NK-92 (cell line): ENCODE data around the gene SLC4A4.

Source experiments
- DNase-seq: peaks from one replicate; lab custom pipeline; 2025; ENCODE audit not compliant: unreplicated experiment; lab: John Stamatoyannopoulos, UW

Gene SLC4A4

DNA sequence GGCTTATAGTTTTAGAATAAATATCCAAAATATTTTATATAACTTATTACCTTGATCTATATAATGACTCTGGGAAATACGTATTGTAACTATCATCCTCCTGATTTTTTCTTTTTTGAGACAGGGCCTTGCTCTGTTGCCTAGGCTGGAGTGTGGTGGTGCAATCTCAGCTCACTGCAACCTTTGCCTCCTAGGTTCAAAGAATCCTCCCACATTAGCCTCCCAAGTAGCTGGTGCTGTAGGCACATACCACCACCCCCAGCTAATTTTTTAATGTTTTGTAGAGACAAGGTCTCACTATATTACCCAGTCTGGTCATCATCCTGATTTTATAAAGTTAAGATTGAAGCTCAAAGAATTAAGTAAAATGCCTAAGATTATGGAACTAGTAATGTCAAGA lies 193.6 kb downstream of the SLC4A4 start:
- no peak for DNase-seq

DNA sequence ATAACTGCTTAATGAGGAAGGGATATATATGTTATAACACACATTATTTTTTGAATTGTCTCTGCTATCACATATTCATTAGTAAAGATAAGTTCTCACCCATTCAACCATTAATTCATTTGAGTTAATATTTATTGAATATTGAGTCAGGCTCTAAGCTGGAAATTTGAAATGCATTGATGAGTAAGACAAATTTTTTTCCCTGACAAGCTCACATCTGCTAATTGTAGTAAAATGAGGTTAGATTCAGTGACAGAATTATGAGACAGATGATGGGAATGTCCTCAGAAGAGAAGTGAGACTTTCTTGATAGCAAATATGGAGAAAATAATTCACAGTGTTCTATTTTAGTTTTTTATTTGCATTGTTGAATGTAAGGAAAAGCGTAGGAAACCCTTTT lies 194.3 kb downstream of the SLC4A4 start:
- DNase-seq: no peak

DNA sequence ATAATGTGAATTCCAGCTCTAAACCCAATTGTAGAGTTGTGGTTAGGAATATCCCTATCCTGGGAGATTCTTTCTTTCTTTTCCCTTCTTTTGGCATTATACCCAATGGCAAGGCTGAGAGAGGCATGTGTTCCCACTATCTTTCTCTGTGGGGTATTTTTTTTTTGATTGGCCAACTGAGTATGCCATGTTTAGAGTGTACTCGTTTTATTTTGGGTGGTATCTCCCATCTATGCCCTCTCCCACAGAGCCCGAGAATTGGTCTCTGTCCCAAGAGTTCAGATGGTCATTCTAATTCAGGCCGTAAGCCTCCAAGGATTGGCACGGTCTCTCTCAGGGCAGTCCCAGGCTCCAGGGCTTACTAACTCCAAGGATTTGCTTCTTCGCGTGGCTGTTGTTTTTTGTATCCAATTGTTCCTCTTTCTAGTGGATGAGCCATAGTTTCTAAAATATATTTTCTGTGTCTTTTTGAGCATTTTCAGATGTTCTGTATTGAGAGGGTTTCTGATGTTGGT lies 198.8 kb downstream of the SLC4A4 start:
- DNase-seq: no peak

DNA sequence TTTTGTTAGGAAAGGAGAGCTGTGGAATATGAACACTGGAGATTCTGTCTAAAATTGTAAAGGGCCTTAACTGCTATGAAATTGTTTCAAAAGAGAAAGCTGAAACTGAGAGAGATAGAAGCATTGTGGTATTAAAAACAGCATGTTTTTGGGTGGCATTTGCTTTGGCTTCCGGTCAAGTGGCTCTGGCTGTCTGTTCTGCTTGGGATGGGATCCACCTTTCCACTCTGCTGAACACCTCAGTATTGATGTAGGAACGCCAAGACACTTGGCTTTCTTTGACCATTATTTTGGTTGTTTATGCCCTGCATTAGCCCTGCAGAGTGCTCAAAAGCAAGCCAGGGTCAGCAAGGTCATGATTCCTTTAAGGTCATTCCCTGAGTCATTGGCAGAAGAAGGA lies 199.7 kb downstream of the SLC4A4 start:
- no peak for DNase-seq

DNA sequence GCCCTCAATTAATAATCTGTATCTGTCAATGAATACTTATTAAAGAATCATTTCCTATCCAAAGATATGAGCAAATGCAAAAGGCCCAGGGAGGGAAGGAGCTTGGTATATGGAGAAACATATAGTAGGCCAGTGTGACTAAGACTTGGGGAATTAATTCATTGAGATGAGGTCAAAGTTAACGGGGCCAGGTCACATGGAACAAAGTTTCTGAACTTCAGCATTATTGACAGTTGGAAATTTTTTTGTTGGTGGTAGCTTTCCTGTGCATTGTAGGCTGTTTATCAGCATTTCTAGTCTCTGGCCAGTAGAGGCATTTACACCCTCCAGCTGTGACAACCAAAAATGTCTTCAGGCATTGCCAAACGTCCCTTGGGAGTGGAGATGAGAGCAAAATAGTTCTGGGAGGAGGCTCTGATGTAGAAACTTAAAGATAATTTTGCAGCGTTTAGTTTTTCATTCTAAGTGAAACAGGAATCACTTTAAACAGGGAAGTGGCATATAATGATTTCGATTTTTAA lies 202.0 kb downstream of the SLC4A4 start:
- no peak for DNase-seq

DNA sequence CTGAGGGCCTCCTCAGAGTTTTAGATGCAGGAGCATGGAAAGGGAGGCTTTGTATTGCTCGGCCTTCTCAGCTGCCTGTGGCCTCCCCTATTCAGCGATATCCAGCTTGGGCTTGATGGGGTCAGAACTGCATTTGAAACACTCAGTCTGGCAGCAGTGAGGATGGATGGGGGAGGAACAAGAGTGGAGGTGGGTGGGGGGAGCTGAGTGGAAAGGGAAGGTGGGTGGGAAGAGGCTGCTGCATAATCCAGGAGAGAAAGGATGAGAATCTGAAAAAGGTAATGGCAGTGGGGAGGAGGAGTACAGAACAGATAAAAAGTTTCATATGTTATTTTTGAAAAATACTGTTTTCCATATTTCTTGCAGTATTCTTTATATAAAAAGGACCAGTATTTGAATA lies 202.7 kb downstream of the SLC4A4 start:
- DNase-seq: no peak

DNA sequence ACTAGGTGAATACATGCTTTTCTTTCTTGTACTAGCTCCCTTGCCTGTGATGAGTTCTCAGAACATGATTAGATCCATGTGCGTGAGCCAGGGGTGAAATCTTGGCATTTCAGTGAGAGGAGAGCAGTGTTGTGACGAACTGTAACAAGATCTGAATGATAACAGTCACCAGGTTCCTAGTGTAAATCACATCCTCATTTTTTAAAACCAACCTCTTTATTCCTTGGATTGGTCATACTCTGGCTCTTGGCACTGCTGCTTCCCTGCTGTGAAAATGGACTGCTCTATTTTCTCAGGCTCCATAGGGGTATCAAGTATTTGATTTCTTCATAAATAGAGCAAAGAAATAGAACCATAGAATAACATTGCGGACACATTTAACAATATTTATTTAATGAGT lies 206.3 kb downstream of the SLC4A4 start:
- DNase-seq: no peak

DNA sequence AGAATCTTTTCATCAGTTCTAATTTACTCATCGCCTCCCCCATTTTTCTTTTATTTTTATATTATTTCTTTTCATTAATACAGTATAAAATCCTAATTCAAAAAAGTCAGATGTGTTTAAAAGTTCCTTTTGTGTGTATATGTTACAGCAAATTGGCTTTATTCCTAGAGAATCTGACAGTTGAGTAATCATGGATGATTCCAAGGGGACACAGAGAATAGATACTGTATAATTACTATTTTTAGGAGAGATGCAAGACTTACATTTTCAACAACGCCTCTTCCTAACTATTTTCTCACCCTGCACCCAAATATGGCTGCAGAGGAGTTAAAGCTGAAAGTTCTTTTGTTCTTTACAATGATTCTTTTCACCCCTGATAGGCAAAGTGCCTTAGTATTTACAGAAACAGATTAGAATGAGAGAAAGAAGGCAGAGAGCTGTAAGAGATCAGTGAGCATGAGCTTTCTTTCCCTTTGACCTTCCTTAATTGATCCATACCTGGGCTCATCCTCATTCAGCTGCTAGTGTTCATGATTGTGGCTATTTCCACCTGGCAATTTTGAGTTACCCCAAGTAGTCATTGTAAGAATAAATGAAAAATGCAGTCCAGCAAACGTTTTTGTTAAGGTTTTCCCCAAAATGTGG lies 210.8 kb downstream of the SLC4A4 start:
- DNase-seq: no peak

DNA sequence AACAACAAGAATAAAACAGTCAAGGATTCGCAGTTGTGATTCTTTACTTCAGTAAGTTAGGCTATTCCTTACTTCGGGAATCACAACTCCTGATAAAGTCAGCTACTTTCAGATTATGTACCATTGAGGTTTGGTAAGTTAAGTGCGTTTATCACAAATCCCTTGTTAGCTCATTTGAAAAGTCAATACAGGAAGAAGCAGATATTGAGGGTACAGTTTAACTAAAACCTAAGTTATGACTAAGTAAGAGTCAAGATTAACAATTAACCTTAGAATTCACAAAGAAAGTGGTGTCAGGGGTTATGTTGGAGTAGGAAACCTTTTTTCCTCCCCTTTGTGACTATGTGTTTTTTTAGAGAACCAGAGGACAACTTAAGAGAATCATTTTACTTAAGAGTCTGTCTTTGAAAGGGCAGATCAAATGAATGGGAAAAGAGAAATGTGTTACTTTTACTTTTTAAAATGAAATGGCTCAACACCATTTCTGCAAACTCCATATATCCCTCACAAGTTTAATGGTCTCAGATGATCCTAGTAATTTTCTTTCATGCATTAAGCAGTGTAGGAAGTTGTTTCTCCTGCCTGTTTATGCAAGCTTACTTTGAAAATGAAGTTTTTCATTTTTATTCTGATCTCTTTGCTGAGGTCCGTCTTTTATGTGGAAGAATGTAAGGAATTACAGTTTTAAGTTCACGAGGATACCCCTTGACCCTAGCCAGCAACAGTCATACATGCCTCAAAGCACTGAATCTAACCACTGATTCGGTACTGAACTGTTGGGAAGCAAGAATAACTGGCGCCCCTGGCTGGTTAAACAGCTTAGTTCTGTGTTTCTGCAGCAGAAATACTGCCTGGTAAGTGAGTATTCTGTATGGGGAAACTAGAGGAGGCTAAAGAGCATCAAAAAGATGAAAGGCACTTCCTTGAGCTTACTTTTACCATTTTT lies 211.7 kb downstream of the SLC4A4 start:
- DNase-seq: no peak

DNA sequence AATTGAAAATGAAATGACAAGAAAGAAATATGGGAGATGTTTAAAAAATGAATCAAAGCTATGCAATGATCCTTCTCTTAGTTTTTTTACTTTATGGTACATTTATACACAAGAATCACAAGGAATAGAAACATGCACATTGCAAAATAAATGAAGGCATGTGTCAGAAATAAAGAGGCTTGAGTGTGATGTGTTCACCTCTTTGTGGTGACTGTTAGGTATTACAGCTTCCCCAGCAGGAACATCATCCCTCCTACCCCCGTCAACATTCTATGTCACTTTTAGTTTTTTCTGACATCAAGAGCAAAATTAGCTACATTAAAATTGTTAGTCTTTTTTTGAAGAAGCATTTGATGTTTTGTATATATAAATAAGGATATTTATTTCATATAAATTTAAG lies 214.8 kb downstream of the SLC4A4 start:
- DNase-seq: no peak

DNA sequence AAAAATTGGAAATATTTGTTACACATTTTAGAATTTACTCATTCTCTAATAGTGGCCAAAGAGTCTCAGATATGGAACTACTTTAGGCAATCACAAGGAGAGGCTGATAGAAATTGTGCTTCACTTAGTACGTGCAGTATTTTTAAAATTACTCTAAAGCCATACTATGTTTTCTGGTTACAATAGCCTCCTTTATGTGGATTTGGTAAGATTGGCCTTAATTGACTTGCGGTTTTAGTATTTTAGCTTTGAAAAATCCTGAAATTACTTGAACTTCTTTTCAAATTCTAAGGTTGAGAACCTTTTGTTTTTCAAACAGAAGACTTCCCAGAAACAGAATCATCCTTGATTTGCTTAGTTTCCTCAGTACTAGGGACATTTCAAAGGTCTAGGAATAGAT lies 215.2 kb downstream of the SLC4A4 start:
- no peak for DNase-seq

DNA sequence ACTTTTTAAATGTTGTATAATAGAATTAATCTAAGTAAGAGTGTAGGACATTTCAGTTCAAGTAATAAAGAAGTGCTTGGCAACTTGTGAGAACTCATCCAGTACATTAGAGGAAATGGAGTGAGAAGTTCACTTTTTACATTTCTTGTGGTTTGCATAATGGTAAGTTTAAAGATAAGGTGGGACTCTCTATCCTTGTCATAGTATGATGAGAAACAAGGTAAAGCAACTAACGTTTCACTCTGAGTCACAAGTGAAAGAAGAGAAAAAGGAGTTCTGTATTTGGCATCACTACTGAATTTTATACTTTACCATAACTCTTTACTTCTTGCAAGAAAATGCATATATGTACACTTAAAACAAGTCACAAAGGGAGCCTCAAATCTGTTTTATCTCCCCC lies 219.4 kb downstream of the SLC4A4 start:
- no peak for DNase-seq

DNA sequence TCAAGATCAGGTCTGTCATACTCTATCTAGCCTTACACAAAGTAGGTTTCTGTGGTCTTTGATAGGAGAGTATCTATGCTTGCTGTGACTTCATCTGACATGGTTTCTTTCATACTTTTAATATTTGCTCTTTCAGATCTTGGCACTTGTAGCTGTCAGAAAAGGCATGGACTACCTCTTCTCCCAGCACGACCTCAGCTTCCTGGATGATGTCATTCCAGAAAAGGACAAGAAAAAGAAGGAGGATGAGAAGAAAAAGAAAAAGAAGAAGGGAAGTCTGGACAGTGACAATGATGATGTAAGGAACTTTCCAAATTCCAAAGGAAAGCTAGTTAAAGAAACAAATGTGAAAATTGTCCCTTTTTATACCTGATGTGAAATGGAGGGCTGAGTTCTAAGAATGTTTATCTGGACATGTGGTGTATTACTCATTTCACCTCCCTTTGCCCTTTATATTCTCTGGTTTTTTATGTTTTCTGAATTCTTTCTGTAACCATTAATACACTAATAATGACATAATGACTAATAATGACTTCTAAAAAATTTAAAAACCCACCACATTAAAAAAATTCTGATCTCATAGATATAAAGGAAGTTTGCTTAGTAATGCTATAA lies 221.2 kb downstream of the SLC4A4 start:
- no peak for DNase-seq

DNA sequence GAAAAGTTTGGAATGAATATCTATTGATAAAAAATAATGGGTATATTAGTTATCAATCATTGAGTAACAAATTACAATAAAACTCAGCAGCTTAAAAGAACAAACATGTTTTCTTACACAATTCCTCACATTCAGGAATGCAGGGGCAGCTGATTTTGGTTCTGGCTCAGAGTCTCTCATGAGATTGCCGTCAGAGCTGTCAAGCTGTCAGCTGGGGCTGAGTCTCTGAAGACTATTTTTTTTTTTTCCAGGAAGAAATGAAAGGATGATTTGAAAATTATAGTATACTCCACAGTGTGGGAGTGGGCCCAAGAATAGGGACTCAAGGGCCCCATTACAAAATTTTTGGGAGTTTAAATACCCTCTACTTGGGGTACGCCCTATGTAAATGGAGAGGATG lies 226.0 kb downstream of the SLC4A4 start:
- no peak for DNase-seq

DNA sequence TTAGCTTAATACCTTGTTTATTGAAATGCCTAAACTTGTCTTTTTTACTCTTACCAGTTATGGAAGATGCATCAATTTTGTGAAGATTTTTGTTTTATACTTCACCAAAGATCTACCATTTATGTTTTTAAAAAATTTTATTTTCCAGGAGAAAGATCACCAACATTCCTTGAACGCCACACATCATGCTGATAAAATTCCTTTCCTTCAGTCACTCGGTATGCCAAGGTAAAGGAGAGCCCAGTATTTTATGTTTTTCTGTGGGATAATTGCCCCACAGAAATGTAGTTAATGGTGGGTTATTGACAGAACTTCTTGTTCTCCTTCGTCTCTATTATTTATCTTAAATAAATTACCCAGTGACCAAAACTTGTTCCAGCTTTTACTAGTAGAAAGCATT lies 228.0 kb downstream of the SLC4A4 start:
- DNase-seq: no peak

DNA sequence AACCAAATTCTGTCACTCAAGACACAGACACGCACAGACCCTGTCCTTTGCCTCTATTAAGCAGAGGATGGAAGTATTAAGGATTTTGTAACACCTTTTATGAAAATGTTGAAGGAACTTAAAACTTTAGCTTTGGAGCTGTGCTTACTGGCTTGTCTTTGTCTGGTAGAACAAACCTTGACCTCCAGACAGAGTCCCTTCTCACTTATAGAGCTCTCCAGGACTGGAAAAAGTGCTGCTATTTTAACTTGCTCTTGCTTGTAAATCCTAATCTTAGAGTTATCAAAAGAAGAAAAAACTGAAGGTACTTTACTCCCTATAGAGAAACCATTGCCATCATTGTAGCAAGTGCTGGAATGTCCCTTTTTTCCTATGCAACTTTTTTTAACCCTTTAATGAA lies 229.3 kb downstream of the SLC4A4 start:
- no peak for DNase-seq

DNA sequence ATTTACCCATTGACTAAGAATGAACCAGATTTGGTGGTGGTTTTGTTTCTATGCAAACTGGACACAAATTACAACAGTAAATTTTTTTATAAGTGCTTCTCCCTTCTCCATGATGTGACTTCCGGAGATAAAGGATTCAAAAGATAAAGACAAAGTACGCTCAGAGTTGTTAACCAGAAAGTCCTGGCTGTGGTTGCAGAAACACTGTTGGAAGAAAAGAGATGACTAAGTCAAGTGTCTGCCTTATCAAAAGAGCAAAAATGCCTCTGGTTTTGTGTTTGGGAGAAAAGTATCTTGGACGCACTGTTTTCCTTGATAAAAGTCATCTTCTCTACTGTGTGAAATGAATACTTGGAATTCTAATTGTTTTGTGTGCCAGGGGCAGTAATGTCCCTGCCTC lies 231.7 kb downstream of the SLC4A4 start:
- no peak for DNase-seq

DNA sequence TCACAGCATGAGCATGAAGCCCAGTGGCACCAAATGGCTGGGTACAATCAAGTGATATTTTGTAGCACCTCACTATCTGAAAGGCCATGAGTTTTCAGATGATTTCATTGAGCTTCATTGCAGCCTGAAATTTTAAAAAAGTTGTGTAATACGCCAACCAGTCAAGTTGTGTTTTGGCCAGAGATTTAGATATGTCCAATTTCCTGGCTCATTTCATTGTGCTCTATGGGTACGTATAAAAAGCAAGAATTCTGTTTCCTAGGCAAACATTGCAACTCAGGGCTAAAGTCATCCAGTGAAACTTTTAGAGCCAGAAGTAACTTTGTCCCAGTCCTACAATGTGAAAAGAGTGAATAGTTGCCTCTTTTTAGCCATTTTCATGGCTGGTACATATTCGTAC lies 232.5 kb downstream of the SLC4A4 start:
- DNase-seq: no peak

DNA sequence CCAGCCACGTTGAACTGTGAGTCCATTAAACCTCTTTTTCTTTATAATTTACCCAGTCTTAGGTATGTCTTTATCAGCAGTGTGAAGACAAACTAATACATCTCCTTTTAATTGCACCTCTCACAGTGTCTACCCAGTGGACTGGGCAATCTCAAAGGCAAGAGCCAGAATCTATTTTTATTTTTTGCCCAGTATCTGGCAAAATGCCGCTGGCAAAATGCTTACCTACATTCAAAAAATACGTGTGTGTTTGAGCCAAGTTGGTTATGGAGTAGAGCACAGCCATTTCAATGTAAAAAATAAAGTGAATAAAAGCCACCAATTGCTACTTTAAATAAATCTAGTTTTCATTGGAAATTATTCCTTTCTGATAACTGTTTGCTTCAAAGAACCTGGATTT lies 245.2 kb downstream of the SLC4A4 start:
- no peak for DNase-seq

DNA sequence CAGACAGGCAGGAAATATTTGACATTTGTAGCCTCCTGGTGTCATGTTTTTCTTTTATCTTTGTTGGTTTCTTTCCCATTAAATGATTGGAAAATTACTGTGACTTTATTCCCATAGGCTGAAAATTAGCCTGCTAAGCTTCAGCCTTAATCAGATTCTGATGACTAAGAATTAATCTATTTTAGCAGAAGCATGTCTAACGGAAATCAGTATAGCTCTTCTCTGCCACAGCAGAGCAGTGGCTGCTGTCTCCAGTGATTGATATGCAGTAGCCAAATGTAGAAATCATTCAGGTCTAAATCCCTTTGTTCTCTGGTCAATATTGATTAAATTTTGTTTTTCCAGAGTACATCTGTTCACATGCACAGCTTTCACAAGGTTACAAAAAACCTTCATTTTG lies 245.8 kb downstream of the SLC4A4 start:
- no peak for DNase-seq

DNA sequence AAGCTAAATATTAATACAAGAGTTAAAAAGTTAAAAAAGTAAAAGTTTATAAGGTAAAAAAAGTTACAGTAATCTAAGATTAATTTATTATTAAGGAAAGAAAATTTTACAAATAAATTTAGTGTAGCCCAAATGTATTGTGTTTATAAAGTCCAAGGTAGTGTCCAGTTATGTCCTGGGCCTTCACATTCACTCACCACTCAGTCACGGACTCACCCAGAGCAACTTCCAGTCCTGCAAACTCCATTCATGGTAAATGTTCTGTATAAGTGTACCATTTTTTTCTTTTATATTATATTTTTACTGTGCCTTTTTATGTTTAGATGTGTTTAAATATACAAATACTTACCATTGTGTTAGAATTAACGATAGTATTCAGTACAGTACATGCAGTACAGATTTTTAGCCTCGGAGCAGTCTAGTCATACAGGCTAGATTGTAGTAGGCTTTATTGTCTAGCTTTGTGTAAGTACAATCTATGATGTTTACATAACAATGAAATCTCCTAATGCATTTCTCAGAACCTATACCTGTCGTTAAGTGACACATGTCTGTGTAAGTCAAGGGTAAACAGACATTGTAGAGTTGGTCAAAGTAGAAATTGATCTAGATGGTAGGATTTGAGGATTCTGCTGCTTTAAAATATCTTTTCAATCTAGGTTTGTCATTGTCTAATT lies 247.4 kb downstream of the SLC4A4 start:
- DNase-seq: no peak
